CD14-positive monocyte (primary cell): ENCODE results near the gene LYPLAL1. TPM values are rescaled to one million over a fixed set of nuclear protein-coding genes. Genes with fewer than 3 reads are reported as not detected.

Source experiments
- DNase-seq, 3 donors: peaks; one replicate each; pipeline ENCODE4 v3.0.0-alpha.2; 2011 to 2022
- H2AFZ ChIP-seq: 2 replicates; pipeline ENCODE4 v1.6.0; 2012; ENCODE audit warnings: mild to moderate bottlenecking, low read depth, low read length, inconsistent platforms; ENCODE audit not compliant: insufficient read depth, poor library complexity, severe bottlenecking
- H3K27ac ChIP-seq, 2 donors: 1 replicate in 1 of 2; 2 replicates in 1 of 2; pipeline ENCODE4 v1.5.1; 2012 to 2013; ENCODE audit warnings: low read length in 2 of 2, control low read depth in 1 of 2, inconsistent platforms in 1 of 2, low read depth in 1 of 2, mild to moderate bottlenecking in 1 of 2
- H3K27me3 ChIP-seq, 2 donors: one replicate each; pipeline versions ENCODE4 v1.6.0 to v1.6.1; 2011 to 2013; ENCODE audit warnings: low read length in 2 of 2; ENCODE audit not compliant: control insufficient read depth in 2 of 2, insufficient read depth in 2 of 2
- H3K36me3 ChIP-seq, 2 donors: replicated peaks in 1 of 2; 1 replicate in 1 of 2; 2 replicates in 1 of 2; pipeline versions ENCODE4 v1.5.1 to v1.6.1; 2012 to 2013; ENCODE audit warnings: low read length in 2 of 2, control low read depth in 1 of 2, inconsistent platforms in 1 of 2, mild to moderate bottlenecking in 1 of 2; ENCODE audit not compliant: insufficient read depth in 2 of 2, control insufficient read depth in 1 of 2
- H3K4me1 ChIP-seq, 2 donors: 1 replicate in 1 of 2; 2 replicates in 1 of 2; pipeline versions ENCODE4 v1.5.1 to v1.6.1; 2012 to 2013; ENCODE audit warnings: low read length in 2 of 2, control low read depth in 1 of 2, inconsistent platforms in 1 of 2, mild to moderate bottlenecking in 1 of 2, moderate library complexity in 1 of 2; ENCODE audit not compliant: insufficient read depth in 2 of 2, control insufficient read depth in 1 of 2
- H3K4me2 ChIP-seq: replicated peaks from 2 replicates; pipeline ENCODE3; 2012; ENCODE audit warnings: low read length, moderate library complexity, mild to moderate bottlenecking; ENCODE audit not compliant: poor library complexity, severe bottlenecking; ENCODE audit errors: extremely low read depth
- H3K4me3 ChIP-seq, 3 experiments: fragments of 200-600 bp in 1 of 3; sonication (generic) in 1 of 3; replicated peaks in 1 of 3; 1 replicate in 2 of 3; 2 replicates in 1 of 3; pipeline ENCODE4 v1.5.1; 2011 to 2013; ENCODE audit warnings: low read length in 3 of 3, mild to moderate bottlenecking in 3 of 3, control low read depth in 2 of 3, low read depth in 2 of 3, inconsistent platforms in 1 of 3, moderate library complexity in 1 of 3
- H3K79me2 ChIP-seq: 2 replicates; pipeline ENCODE4 v1.6.0; 2012; ENCODE audit warnings: mild to moderate bottlenecking, control low read depth, inconsistent platforms, low read length, moderate library complexity; ENCODE audit not compliant: insufficient read depth
- H3K9ac ChIP-seq: 2 replicates; pipeline ENCODE4 v1.6.0; 2017; ENCODE audit warnings: low read length, mild to moderate bottlenecking; ENCODE audit not compliant: insufficient read depth, poor library complexity, severe bottlenecking
- H3K9me3 ChIP-seq, 2 donors: replicated peaks in 1 of 2; 1 replicate in 1 of 2; 2 replicates in 1 of 2; pipeline versions ENCODE4 v1.5.1 to v1.6.1; 2012 to 2013; ENCODE audit warnings: low read length in 2 of 2, control low read depth in 1 of 2; ENCODE audit not compliant: control insufficient read depth in 1 of 2, insufficient read depth in 1 of 2
- H4K20me1 ChIP-seq: 2 replicates; pipeline ENCODE4 v1.6.0; 2012; ENCODE audit warnings: mild to moderate bottlenecking, low read length, control low read depth, moderate library complexity; ENCODE audit not compliant: insufficient read depth
- H3K27ac Mint-ChIP-seq, 7 donors: one replicate each; pipeline ENCODE4 v1.8.0; 2020; ENCODE audit warnings: mild to moderate bottlenecking in 7 of 7, mixed read lengths in 7 of 7, moderate library complexity in 6 of 7, inconsistent platforms in 2 of 7
- H3K27me3 Mint-ChIP-seq, 3 donors: one replicate each; pipeline ENCODE4 v1.8.0; 2021 to 2022; ENCODE audit warnings: low read depth in 3 of 3, mild to moderate bottlenecking in 3 of 3, mixed read lengths in 3 of 3, moderate library complexity in 3 of 3, inconsistent platforms in 1 of 3
- H3K36me3 Mint-ChIP-seq, 2 donors: one replicate each; pipeline ENCODE4 v1.8.0; 2020; ENCODE audit warnings: mixed read lengths in 2 of 2, inconsistent platforms in 1 of 2, mild to moderate bottlenecking in 1 of 2
- H3K4me1 Mint-ChIP-seq: one replicate; pipeline ENCODE4 v1.8.0; 2020; ENCODE audit warnings: mild to moderate bottlenecking, mixed read lengths
- H3K4me3 Mint-ChIP-seq, 2 donors: one replicate each; pipeline ENCODE4 v1.8.0; 2020; ENCODE audit warnings: mild to moderate bottlenecking in 2 of 2, mixed read lengths in 2 of 2, moderate library complexity in 1 of 2
- H3K9me3 Mint-ChIP-seq, 7 donors: one replicate each; pipeline ENCODE4 v1.8.0; 2020 to 2022; ENCODE audit warnings: mixed read lengths in 7 of 7, mild to moderate bottlenecking in 6 of 7, moderate library complexity in 6 of 7, inconsistent platforms in 2 of 7
- CTCF ChIP-seq: fragments of 200-600 bp; IDR thresholded peaks from one replicate; pipeline ENCODE4 v1.8.0; 2022; ENCODE audit warnings: antibody characterized with exemption, mild to moderate bottlenecking
- WGBS: methylation state at CpG from one replicate; pipeline ENCODE4 v1.1.5; 2013; ENCODE audit warnings: missing lambda C conversion rate; ENCODE audit not compliant: insufficient coverage; 5-methylcytosine and 5-hydroxymethylcytosine counted together
- intact Hi-C, 2 donors: fragments of 100-400 bp; cut with micrococcal nuclease; formaldehyde crosslinking; loops; one replicate each; pipeline versions ENCODE4 v1.15.0 to v1.15.1; 2023
- polyA plus RNA-seq, 3 donors: library from polyadenylated mRNA; depleted of rRNA in 1 of 3; unstranded in 2 of 3; stranded (reverse) in 1 of 3; fragments of 300-500 nt in 2 of 3; fragments of >200 nt in 1 of 3; fragmentation: Illumina TruSeq in 2 of 3; gene quantifications; 1 replicate in 2 of 3; 2 replicates in 1 of 3; pipeline ENCODE4 v1.2.3, GENCODE V29; 2012 to 2021

LYPLAL1 gene
- polyA plus RNA-seq, 3 donors, result 10.2 to 55.9 (median 36.1) TPM

DNA sequence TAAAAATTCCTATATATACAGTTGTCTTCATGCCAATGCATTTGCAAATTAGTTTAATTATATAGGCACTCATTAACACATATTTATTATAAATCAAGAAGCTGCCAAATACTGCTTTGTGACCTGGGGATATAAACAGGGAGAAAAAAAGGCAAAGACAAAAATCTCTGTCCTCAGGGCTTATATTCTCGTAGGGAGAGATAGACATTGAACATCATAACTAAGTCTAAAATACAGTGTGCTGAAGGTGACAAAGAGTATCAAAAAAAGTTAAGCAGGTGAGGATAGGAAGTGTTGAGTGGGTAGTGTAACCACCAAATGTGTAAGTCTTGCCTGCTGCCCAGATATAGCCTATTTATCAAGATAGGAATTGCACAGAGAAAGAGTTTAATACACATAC lies 40.7 kb upstream of the LYPLAL1 start:
- H3K27ac Mint-ChIP-seq, result peak overlapping the region in 1 of 7 donors; percentile 9
- Histone ChIP-seq H3K27ac (no peak overlapping the region), H3K4me3 (no peak overlapping the region), H3K9me3 (no peaks in the 10 kb centered on the region), H3K79me2 (no peaks in the 10 kb centered on the region), H3K9ac (no peak overlapping the region), H3K4me1 (no peaks in the 10 kb centered on the region), H3K4me2 (no peak overlapping the region), H2AFZ (no peak overlapping the region), H4K20me1 (no peaks in the 10 kb centered on the region), H3K36me3 (no peaks in the 10 kb centered on the region), H3K27me3 (no peaks in the 10 kb centered on the region)
- intact Hi-C loops, result no loop called here
- no peak for TF ChIP-seq CTCF
- DNase-seq, result no peak
- peaks cover 0 to 8% (median 2%) of the 10 kb centered on the region in 7 donors for H3K9me3 Mint-ChIP-seq
- H3K36me3 Mint-ChIP-seq, result no peaks in the 10 kb centered on the region
- no CpG with 5 or more reads among the region's 1 CpG for WGBS
- H3K27me3 Mint-ChIP-seq, result peaks cover 1 to 8% (median 5%) of the 10 kb centered on the region in 3 donors
- H3K4me1 Mint-ChIP-seq, result no peaks in the 10 kb centered on the region
- H3K4me3 Mint-ChIP-seq, result no peak overlapping the region

GRCh38 chr1:219138747-219139146 lies 34.9 kb upstream of the LYPLAL1 start:
- H3K79me2 ChIP-seq, result no peaks in the 10 kb centered on the region
- H3K4me2 ChIP-seq, result no peak overlapping the region
- H3K27ac ChIP-seq, result no peak overlapping the region
- no peak overlapping the region for H3K4me3 ChIP-seq
- Mint-ChIP-seq H3K9me3 (peaks cover 0 to 8% (median 3%) of the 10 kb centered on the region in 7 donors), H3K27me3 (peaks cover 3 to 8% (median 3%) of the 10 kb centered on the region in 3 donors), H3K4me1 (peaks cover 5% of the 10 kb centered on the region), H3K27ac (no peak overlapping the region), H3K4me3 (no peak overlapping the region), H3K36me3 (no peaks in the 10 kb centered on the region)
- H3K9me3 ChIP-seq, result no peaks in the 10 kb centered on the region
- H2AFZ ChIP-seq, result no peak overlapping the region
- no peaks in the 10 kb centered on the region for H3K36me3 ChIP-seq
- intact Hi-C loops, result no loop called here
- DNase-seq, result no peak
- no peak overlapping the region for H3K9ac ChIP-seq
- H4K20me1 ChIP-seq, result no peaks in the 10 kb centered on the region
- no CpG with 5 or more reads among the region's 3 CpGs for WGBS
- H3K4me1 ChIP-seq, result peaks cover 4 to 8% of the 10 kb centered on the region in 2 donors
- no peak for TF ChIP-seq CTCF
- H3K27me3 ChIP-seq, result no peaks in the 10 kb centered on the region
